HEK293 (cell line): ENCODE data around the gene SLC5A1.
"Not testable (repeated sequence)": the region's sequence is repeated elsewhere in the genome, so short reads cannot be mapped to it uniquely, and the experiment has no call there.

Experiments
- CTCF ChIA-PET: fragments of 350-600 bp; formaldehyde crosslinking; extraction: SDS; loops from one replicate; lab custom pipeline; 2021; ENCODE audit warnings: antibody characterized with exemption; lab: Yijun Ruan, JAX
- POLR2A ChIA-PET: fragments of 300-600 bp; formaldehyde crosslinking; extraction: SDS; loops from one replicate; lab custom pipeline; 2020; ENCODE audit warnings: antibody characterized with exemption, inconsistent platforms; lab: Yijun Ruan, JAX
- H3K27ac ChIP-seq: fragments of 200-500 bp; sonication (Bioruptor generic); 2 replicates; pipeline ENCODE4 v1.5.1; 2014; ENCODE audit warnings: low read depth, low read length, control low read depth, inconsistent platforms; ENCODE audit errors: extremely low read depth
- H3K36me3 ChIP-seq, 2 experiments: fragments of 200-500 bp in 1 of 2; sonication (Bioruptor generic) in 1 of 2; 1 replicate in 1 of 2; 2 replicates in 1 of 2; pipeline ENCODE4 v1.5.1; 2014 to 2017; ENCODE audit warnings: inconsistent platforms in 2 of 2, low read length in 2 of 2; ENCODE audit not compliant: control insufficient read depth in 2 of 2, insufficient read depth in 1 of 2
- H3K4me1 ChIP-seq: fragments of 200-500 bp; sonication (Bioruptor generic); 2 replicates; pipeline ENCODE4 v1.5.1; 2014; ENCODE audit warnings: mild to moderate bottlenecking, low read length, inconsistent platforms; ENCODE audit not compliant: control insufficient read depth, insufficient read depth
- H3K4me3 ChIP-seq: 2 replicates; pipeline ENCODE4 v1.5.1; 2011; ENCODE audit warnings: low read depth, mild to moderate bottlenecking, control low read depth, low read length, moderate library complexity
- H3K9me3 ChIP-seq: fragments of 200-500 bp; sonication (Bioruptor generic); 2 replicates; pipeline ENCODE4 v1.5.1; 2014; ENCODE audit warnings: low read depth, low read length, inconsistent platforms; ENCODE audit not compliant: control insufficient read depth, insufficient read depth
- GFI1B ChIP-seq: fragments of 450-650 bp; formaldehyde crosslinking; IDR thresholded peaks from 2 replicates; pipeline ENCODE4 v1.5.1; 2016; ENCODE audit warnings: missing biosample characterization, missing genetic modification characterization
- HIC1 ChIP-seq: fragments of 450-650 bp; formaldehyde crosslinking; IDR thresholded peaks from 2 replicates; pipeline ENCODE4 v1.5.1; 2016; ENCODE audit warnings: missing biosample characterization, missing genetic modification characterization
- KLF1 ChIP-seq: fragments of 450-650 bp; formaldehyde crosslinking; IDR thresholded peaks from 2 replicates; pipeline ENCODE4 v1.5.1; 2016; ENCODE audit warnings: missing biosample characterization, missing genetic modification characterization
- ZBTB20 ChIP-seq: fragments of 450-650 bp; formaldehyde crosslinking; IDR thresholded peaks from 2 replicates; pipeline ENCODE4 v1.5.1; 2016; ENCODE audit warnings: missing biosample characterization, missing genetic modification characterization
- ZBTB6 ChIP-seq: fragments of 450-650 bp; formaldehyde crosslinking; IDR thresholded peaks from 2 replicates; pipeline ENCODE4 v1.5.1; 2017; ENCODE audit warnings: missing biosample characterization, missing genetic modification characterization
- ZNF121 ChIP-seq: fragments of 450-650 bp; formaldehyde crosslinking; IDR thresholded peaks from 2 replicates; pipeline ENCODE4 v1.5.1; 2016; ENCODE audit warnings: missing biosample characterization, missing genetic modification characterization
- ZNF174 ChIP-seq: fragments of 450-650 bp; formaldehyde crosslinking; IDR thresholded peaks from 2 replicates; pipeline ENCODE4 v1.5.0; 2017; ENCODE audit warnings: missing biosample characterization, mild to moderate bottlenecking, missing genetic modification characterization
- ZNF2 ChIP-seq: fragments of 450-650 bp; formaldehyde crosslinking; IDR thresholded peaks from 2 replicates; pipeline ENCODE4 v1.5.1; 2016; ENCODE audit warnings: missing biosample characterization, missing genetic modification characterization
- ZNF292 ChIP-seq: fragments of 450-650 bp; formaldehyde crosslinking; IDR thresholded peaks from 2 replicates; pipeline ENCODE4 v1.5.1; 2016; ENCODE audit warnings: low read depth, missing biosample characterization, missing genetic modification characterization, borderline replicate concordance
- ZNF398 ChIP-seq: fragments of 450-650 bp; formaldehyde crosslinking; IDR thresholded peaks from 2 replicates; pipeline ENCODE4 v1.5.1; 2017; ENCODE audit warnings: missing biosample characterization, missing genetic modification characterization
- ZNF48 ChIP-seq: fragments of 450-650 bp; formaldehyde crosslinking; IDR thresholded peaks from 2 replicates; pipeline ENCODE4 v1.5.1; 2016; ENCODE audit warnings: missing biosample characterization, missing genetic modification characterization
- ZNF501 ChIP-seq: fragments of 450-650 bp; formaldehyde crosslinking; IDR thresholded peaks from 2 replicates; pipeline ENCODE4 v1.5.1; 2016; ENCODE audit warnings: missing biosample characterization, missing genetic modification characterization
- ZNF544 ChIP-seq: fragments of 450-650 bp; formaldehyde crosslinking; IDR thresholded peaks from 2 replicates; pipeline ENCODE4 v1.5.0; 2017; ENCODE audit warnings: missing biosample characterization, missing genetic modification characterization
- ZNF658 ChIP-seq: fragments of 450-650 bp; formaldehyde crosslinking; IDR thresholded peaks from 2 replicates; pipeline ENCODE4; 2016; ENCODE audit warnings: missing biosample characterization, missing genetic modification characterization
- ZNF660 ChIP-seq: fragments of 450-650 bp; IDR thresholded peaks from 2 replicates; pipeline ENCODE4 v1.5.1; 2018; ENCODE audit warnings: missing biosample characterization, mild to moderate bottlenecking, missing genetic modification characterization
- ZNF704 ChIP-seq: fragments of 450-650 bp; formaldehyde crosslinking; IDR thresholded peaks from 2 replicates; pipeline ENCODE4 v1.5.1; 2016; ENCODE audit warnings: missing biosample characterization, missing genetic modification characterization
- ZNF76 ChIP-seq: fragments of 450-650 bp; formaldehyde crosslinking; IDR thresholded peaks from 2 replicates; pipeline ENCODE4; 2016; ENCODE audit warnings: low read depth, missing biosample characterization, missing genetic modification characterization, borderline replicate concordance
- ZNF785 ChIP-seq: fragments of 450-650 bp; formaldehyde crosslinking; IDR thresholded peaks from 2 replicates; pipeline ENCODE4 v1.5.1; 2016; ENCODE audit warnings: missing biosample characterization, missing genetic modification characterization

SLC5A1 gene

GRCh38 chr22:32130464-32130863 lies 87.4 kb downstream of the SLC5A1 start (continued):
- TF ChIP-seq ZNF76 (tag by site-specific recombination) (no peak), ZNF501 (no peak), ZNF660 (tag by site-specific recombination) (no peak), ZNF544 (tag by site-specific recombination) (no peak), ZNF785 (no peak), ZNF658 (no peak), ZNF48 (tag by site-specific recombination) (no peak)

- no peak for TF ChIP-seq ZNF2 (tag by site-specific recombination)
- no peak for TF ChIP-seq HIC1 (tag by site-specific recombination)
- TF ChIP-seq ZNF398: no peak
- no peak for TF ChIP-seq ZNF704 (tag by site-specific recombination)
- TF ChIP-seq ZBTB6: no peak
- no peak for TF ChIP-seq KLF1 (tag by site-specific recombination)
- no peak for TF ChIP-seq ZNF174 (tag by site-specific recombination)
- TF ChIP-seq ZNF292 (tag by site-specific recombination): no peak
- TF ChIP-seq ZNF121 (tag by site-specific recombination): no peak
- TF ChIP-seq ZBTB20 (tag by site-specific recombination): no peak
- Histone ChIP-seq H3K9me3 (no peaks in the 10 kb centered on the region), H3K27ac (no peak overlapping the region), H3K4me1 (no peaks in the 10 kb centered on the region), H3K36me3 (no peaks in the 10 kb centered on the region), H3K4me3 (no peak overlapping the region)
- ChIA-PET CTCF (interaction anchor here (0.6 kb wide), 1 partner anchor 572 kb away, joined by 4 read pairs; no protein-coding TSS in a partner anchor), POLR2A (no interaction called here)
These were observed 89.1 kb downstream of the SLC5A1 start for GRCh38 chr22:32132126-32132525.

GRCh38 chr22:32132783-32133182 lies 89.7 kb downstream of the SLC5A1 start:
- Histone ChIP-seq H3K27ac (no peak overlapping the region), H3K36me3 (no peaks in the 10 kb centered on the region), H3K4me3 (no peak overlapping the region), H3K4me1 (no peaks in the 10 kb centered on the region), H3K9me3 (no peaks in the 10 kb centered on the region)
- CTCF ChIA-PET: no interaction called here
- POLR2A ChIA-PET: no interaction called here
- no peak for TF ChIP-seq GFI1B

GRCh38 chr22:32134796-32135195 lies 91.7 kb downstream of the SLC5A1 start:
- POLR2A ChIA-PET, H3K9me3 ChIP-seq, H3K4me3 ChIP-seq, H3K27ac ChIP-seq, H3K36me3 ChIP-seq, H3K4me1 ChIP-seq: not testable (repeated sequence)
- CTCF ChIA-PET: interaction anchor here (1.3 to 1.6 kb wide), 2 partner anchors 9 to 131 kb away, joined by 3 read pairs; no protein-coding TSS in a partner anchor
